Adrenal gland (tissue), 12 donors: ENCODE results near the gene ZNF451. TPM values are rescaled to one million over a fixed set of nuclear protein-coding genes. Genes with fewer than 3 reads are reported as not detected.

ENCODE experiments used
- DNase-seq, 7 donors: peaks; one replicate each; pipeline ENCODE4 v3.0.0-alpha.2; 2019 to 2020
- H3K27ac ChIP-seq, 5 donors: fragments of 200-600 bp; sonication (generic) in 4 of 5; 1 replicate in 3 of 5; 2 replicates in 2 of 5; pipeline versions ENCODE4 v1.5.1 to v1.8.0; 2016 to 2020; ENCODE audit warnings: mild to moderate bottlenecking in 1 of 5
- H3K27me3 ChIP-seq: fragments of 200-600 bp; 2 replicates; pipeline ENCODE4 v1.8.0; 2021
- H3K36me3 ChIP-seq, 2 donors: fragments of 200-600 bp; replicated peaks in 1 of 2; 1 replicate in 1 of 2; 2 replicates in 1 of 2; pipeline versions ENCODE4 v1.5.1 to v1.8.0; 2018 to 2022
- H3K4me1 ChIP-seq, 2 donors: fragments of 200-600 bp; replicated peaks in 1 of 2; 1 replicate in 1 of 2; 2 replicates in 1 of 2; pipeline versions ENCODE4 v1.5.1 to v1.8.0; 2018 to 2021
- H3K4me3 ChIP-seq, 4 donors: fragments of 200-600 bp; sonication (generic) in 3 of 4; one replicate each; pipeline ENCODE4 v1.5.1; 2016 to 2018
- H3K9me3 ChIP-seq, 3 donors: fragments of 200-600 bp; sonication (generic) in 1 of 3; replicated peaks in 1 of 3; 1 replicate in 2 of 3; 2 replicates in 1 of 3; pipeline versions ENCODE4 v1.5.1 to v1.8.0; 2016 to 2021
- CTCF ChIP-seq, 6 experiments: fragments of 450-650 bp in 4 of 6; fragments of 200-600 bp in 2 of 6; sonication (generic) in 1 of 6; IDR thresholded peaks; 1 replicate in 5 of 6; 2 replicates in 1 of 6; pipeline versions ENCODE4 v1.5.1 to v1.8.0; 2016 to 2021; ENCODE audit warnings: antibody characterized with exemption in 6 of 6, mild to moderate bottlenecking in 2 of 6, moderate library complexity in 1 of 6
- POLR2A ChIP-seq, 2 donors: fragments of 450-650 bp; IDR thresholded peaks; one replicate each; pipeline ENCODE4 v1.6.1; 2017; ENCODE audit warnings: antibody characterized with exemption in 2 of 2, mild to moderate bottlenecking in 2 of 2, moderate library complexity in 1 of 2
- WGBS, 4 donors: extraction: QIAGEN DNeasy Blood & Tissue Kit in 2 of 4; methylation state at CpG; one replicate each; pipeline versions ENCODE4 v1.1.5 to v1.1.7; 2013 to 2017; 5-methylcytosine and 5-hydroxymethylcytosine counted together
- intact Hi-C, 2 donors: fragments of 100-400 bp; cut with DNase I; formaldehyde crosslinking; loops; one replicate each; pipeline versions ENCODE4 v1.14.1 to v1.15.0; 2022 to 2023
- polyA plus RNA-seq, 3 donors: library from polyadenylated mRNA; stranded (reverse); fragments of 200-250 nt in 2 of 3; fragments of 350-450 nt in 1 of 3; fragmentation: Illumina TruSeq in 1 of 3; extraction: RNeasy Lipid Tissue Mini Kit (QIAGEN cat#74804) in 1 of 3; gene quantifications; one replicate each; pipeline ENCODE4 v1.2.3, GENCODE V29; 2013 to 2014
- total RNA-seq, 9 donors: library from RNA; depleted of rRNA in 4 of 9; stranded (reverse); fragments of >200 nt in 4 of 9; fragments of 120-200 nt in 1 of 9; fragmentation: NEBNext Ultra II Directional in 1 of 9; extraction: Animal tissue kit (Norgen Biotek cat#: 25700) in 1 of 9; gene quantifications; one replicate each; pipeline versions ENCODE4 v1.1.0 to v1.2.4, GENCODE V29; 2013 to 2023
- donor health status: healthy with polysubstance abuse.
- donor health status: Bipolar disorder and iron deficiency.
- donor health status: DM: yes; HTN: yes; CAD: no.
- donor health status: DM: no; HTN: no; CAD: no.
- donor health status: DM: no; HTN: no; CAD: no.
- donor health status: DM: yes; HTN: yes; CAD: no.

Gene ZNF451
- total and polyA plus RNA-seq, 12 donors = 19.5 to 111 (median 53.4) TPM

- H3K4me3 ChIP-seq = no peak overlapping the region
- peaks cover 8 to 41% of the 10 kb centered on the region in 2 donors for H3K4me1 ChIP-seq
- H3K27ac ChIP-seq = no peak overlapping the region
- no peaks in the 10 kb centered on the region for H3K9me3 ChIP-seq
- H3K36me3 ChIP-seq = peaks cover 0 to 16% of the 10 kb centered on the region in 2 donors
- no peaks in the 10 kb centered on the region for H3K27me3 ChIP-seq
- DNase-seq = no peak
- TF ChIP-seq CTCF (IDR thresholded peaks at IDR 0.05) (no peak), POLR2A (IDR thresholded peaks at IDR 0.05) (no peak)
- intact Hi-C loops = no loop called here
- WGBS, 4 donors = 97 to 100% (median 99%) methylated on average over 1 of the region's 1 CpG
Measured at GRCh38 chr6:57094689-57095088, 4.7 kb downstream of the ZNF451 start.

GRCh38 chr6:57097596-57097995 lies 7.6 kb downstream of the ZNF451 start:
- no peak overlapping the region for H3K4me3 ChIP-seq
- H3K4me1 ChIP-seq = peaks cover 3 to 28% of the 10 kb centered on the region in 2 donors
- intact Hi-C loops = no loop called here
- H3K9me3 ChIP-seq = no peaks in the 10 kb centered on the region
- peaks cover 0 to 45% of the 10 kb centered on the region in 2 donors for H3K36me3 ChIP-seq
- 71 to 91% (median 85%) methylated on average over 1 of the region's 1 CpG for WGBS, 4 donors
- H3K27me3 ChIP-seq = no peaks in the 10 kb centered on the region
- H3K27ac ChIP-seq = no peak overlapping the region
- TF ChIP-seq CTCF (IDR thresholded peaks at IDR 0.05) (no peak), POLR2A (IDR thresholded peaks at IDR 0.05) (no peak)
- no peak for DNase-seq

GRCh38 chr6:57102976-57103375 lies 13.0 kb downstream of the ZNF451 start:
- H3K4me1 ChIP-seq = peaks cover 0 to 21% of the 10 kb centered on the region in 2 donors
- TF ChIP-seq POLR2A (IDR thresholded peaks at IDR 0.05) (no peak), CTCF (IDR thresholded peaks at IDR 0.05) (no peak)
- DNase-seq = no peak
- no peaks in the 10 kb centered on the region for H3K9me3 ChIP-seq
- no peak overlapping the region for H3K27ac ChIP-seq
- H3K4me3 ChIP-seq = no peak overlapping the region
- 95 to 100% (median 96%) methylated on average over 3 of the region's 3 CpGs for WGBS, 4 donors
- intact Hi-C loops = no loop called here
- peaks cover 0 to 48% of the 10 kb centered on the region in 2 donors for H3K36me3 ChIP-seq
- H3K27me3 ChIP-seq = no peaks in the 10 kb centered on the region

GRCh38 chr6:57104336-57104735 lies 14.3 kb downstream of the ZNF451 start:
- Histone ChIP-seq H3K4me1 (peaks cover 0 to 32% of the 10 kb centered on the region in 2 donors), H3K36me3 (peaks cover 0 to 36% of the 10 kb centered on the region in 2 donors), H3K27ac (no peak overlapping the region), H3K4me3 (no peak overlapping the region), H3K27me3 (no peaks in the 10 kb centered on the region), H3K9me3 (no peaks in the 10 kb centered on the region)
- WGBS, 4 donors = 79 to 90% (median 79%) methylated on average over 5 of the region's 5 CpGs
- TF ChIP-seq POLR2A (IDR thresholded peaks at IDR 0.05) (no peak), CTCF (IDR thresholded peaks at IDR 0.05) (no peak)
- no peak for DNase-seq
- intact Hi-C loops = no loop called here
